Activated CD8-positive, alpha-beta T cell treated with anti-CD3 and anti-CD28 coated beads for 36 hours (primary cell): ENCODE data around the gene SAMD11. TPM values are rescaled to one million over a fixed set of nuclear protein-coding genes. Genes with fewer than 3 reads are reported as not detected.

Experiments
- ATAC-seq: fragments of 200-7000 bp; cut with Tn5 transposase; one replicate; pipeline ENCODE4 v1.10.0; 2021; ENCODE audit warnings: mild to moderate bottlenecking, moderate library complexity
- CTCF ChIA-PET: fragments of 350-600 bp; sonication (Branson Sonifier 250); formaldehyde crosslinking; loops from one replicate; lab custom pipeline; 2021; ENCODE audit warnings: antibody characterized with exemption; lab: Charles Lee
- POLR2A ChIA-PET: fragments of 350-600 bp; sonication (Branson Sonifier 250); formaldehyde crosslinking; loops from one replicate; lab custom pipeline; 2021; ENCODE audit warnings: antibody characterized with exemption; lab: Charles Lee
- DNase-seq: peaks from one replicate; pipeline ENCODE4 v3.0.0-alpha.2; 2020
- H3K27ac Mint-ChIP-seq: one replicate; pipeline ENCODE4 v1.8.0; 2021; ENCODE audit warnings: mild to moderate bottlenecking, mixed read lengths
- H3K27me3 Mint-ChIP-seq: one replicate; pipeline ENCODE4 v1.8.0; 2021; ENCODE audit warnings: mixed read lengths
- H3K36me3 Mint-ChIP-seq: one replicate; pipeline ENCODE4 v1.8.0; 2021; ENCODE audit warnings: low read depth, mixed read lengths
- H3K4me1 Mint-ChIP-seq: one replicate; pipeline ENCODE4 v1.8.0; 2021; ENCODE audit warnings: low read depth, mixed read lengths
- H3K4me3 Mint-ChIP-seq: one replicate; pipeline ENCODE4 v1.8.0; 2021; ENCODE audit warnings: mild to moderate bottlenecking, moderate library complexity, mixed read lengths
- H3K9me3 Mint-ChIP-seq: one replicate; pipeline ENCODE4 v1.8.0; 2021; ENCODE audit warnings: mixed read lengths
- intact Hi-C: fragments of 100-400 bp; cut with micrococcal nuclease; formaldehyde crosslinking; loops from one replicate; pipeline ENCODE4 v1.10.0; 2022
- total RNA-seq, 2 experiments: library from RNA; stranded (reverse); gene quantifications; one replicate each; pipeline ENCODE4 v1.2.3, GENCODE V29; 2021
- TF ChIP-seq, protein P1 (sequence below): fragments of 200-600 bp; IDR thresholded peaks from one replicate; pipeline ENCODE4 v1.8.0; 2022; ENCODE audit warnings: antibody characterized with exemption, mild to moderate bottlenecking

SAMD11 gene
- total RNA-seq, 2 experiments from 2014 or later = not detected

- CTCF ChIA-PET = no interaction called here
- peak; percentile 0 for DNase-seq
- H3K9me3 Mint-ChIP-seq = no peaks in the 10 kb centered on the region
- H3K27ac Mint-ChIP-seq = no peak overlapping the region
- H3K4me3 Mint-ChIP-seq = no peak overlapping the region
- ATAC-seq = no peak
- H3K4me1 Mint-ChIP-seq = no peaks in the 10 kb centered on the region
- POLR2A ChIA-PET = interaction anchor here (0.9 kb wide), 1 partner anchor 9 kb away, joined by 3 read pairs; no protein-coding TSS in a partner anchor
- TF ChIP-seq, protein P1, sequence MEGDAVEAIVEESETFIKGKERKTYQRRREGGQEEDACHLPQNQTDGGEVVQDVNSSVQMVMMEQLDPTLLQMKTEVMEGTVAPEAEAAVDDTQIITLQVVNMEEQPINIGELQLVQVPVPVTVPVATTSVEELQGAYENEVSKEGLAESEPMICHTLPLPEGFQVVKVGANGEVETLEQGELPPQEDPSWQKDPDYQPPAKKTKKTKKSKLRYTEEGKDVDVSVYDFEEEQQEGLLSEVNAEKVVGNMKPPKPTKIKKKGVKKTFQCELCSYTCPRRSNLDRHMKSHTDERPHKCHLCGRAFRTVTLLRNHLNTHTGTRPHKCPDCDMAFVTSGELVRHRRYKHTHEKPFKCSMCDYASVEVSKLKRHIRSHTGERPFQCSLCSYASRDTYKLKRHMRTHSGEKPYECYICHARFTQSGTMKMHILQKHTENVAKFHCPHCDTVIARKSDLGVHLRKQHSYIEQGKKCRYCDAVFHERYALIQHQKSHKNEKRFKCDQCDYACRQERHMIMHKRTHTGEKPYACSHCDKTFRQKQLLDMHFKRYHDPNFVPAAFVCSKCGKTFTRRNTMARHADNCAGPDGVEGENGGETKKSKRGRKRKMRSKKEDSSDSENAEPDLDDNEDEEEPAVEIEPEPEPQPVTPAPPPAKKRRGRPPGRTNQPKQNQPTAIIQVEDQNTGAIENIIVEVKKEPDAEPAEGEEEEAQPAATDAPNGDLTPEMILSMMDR = no peak
- intact Hi-C loops = no loop called here
- H3K27me3 Mint-ChIP-seq = peaks cover 22% of the 10 kb centered on the region
- H3K36me3 Mint-ChIP-seq = no peaks in the 10 kb centered on the region
Observed at GRCh38 chr1:914131-914890, 9.4 kb upstream of the SAMD11 start.

DNA sequence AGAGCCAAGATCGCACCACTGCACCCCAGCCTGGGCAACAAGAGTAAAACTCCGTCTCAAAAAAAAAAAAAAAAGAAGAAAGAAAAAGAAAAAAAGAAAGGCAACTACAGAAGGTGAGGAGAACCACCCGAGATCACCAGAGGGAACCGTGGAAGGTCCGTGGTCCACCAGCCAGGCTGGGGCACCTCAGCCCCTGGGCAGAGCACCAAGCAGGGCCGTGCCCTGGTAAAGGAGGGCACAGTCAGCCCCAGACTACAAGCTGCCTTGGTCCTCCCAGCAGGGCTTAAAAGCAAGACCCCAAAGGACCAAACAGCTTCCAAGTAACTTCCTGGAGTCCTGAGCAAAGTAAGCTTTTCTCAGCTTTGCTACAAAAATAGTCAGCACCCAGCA is 8.8 kb upstream of the SAMD11 start:
- Mint-ChIP-seq H3K4me3 (no peak overlapping the region), H3K27ac (no peak overlapping the region), H3K4me1 (no peaks in the 10 kb centered on the region), H3K9me3 (no peaks in the 10 kb centered on the region), H3K36me3 (no peaks in the 10 kb centered on the region), H3K27me3 (peaks cover 22% of the 10 kb centered on the region)
- ATAC-seq = no peak
- no peak for DNase-seq
- POLR2A ChIA-PET = interaction anchor here (0.9 kb wide), 1 partner anchor 9 kb away, joined by 3 read pairs; no protein-coding TSS in a partner anchor
- TF ChIP-seq, protein P1 = no peak
- CTCF ChIA-PET = interaction anchor here (1.1 kb wide), 1 partner anchor 9 kb away, joined by 3 read pairs; no protein-coding TSS in a partner anchor
- intact Hi-C loops = no loop called here

DNA sequence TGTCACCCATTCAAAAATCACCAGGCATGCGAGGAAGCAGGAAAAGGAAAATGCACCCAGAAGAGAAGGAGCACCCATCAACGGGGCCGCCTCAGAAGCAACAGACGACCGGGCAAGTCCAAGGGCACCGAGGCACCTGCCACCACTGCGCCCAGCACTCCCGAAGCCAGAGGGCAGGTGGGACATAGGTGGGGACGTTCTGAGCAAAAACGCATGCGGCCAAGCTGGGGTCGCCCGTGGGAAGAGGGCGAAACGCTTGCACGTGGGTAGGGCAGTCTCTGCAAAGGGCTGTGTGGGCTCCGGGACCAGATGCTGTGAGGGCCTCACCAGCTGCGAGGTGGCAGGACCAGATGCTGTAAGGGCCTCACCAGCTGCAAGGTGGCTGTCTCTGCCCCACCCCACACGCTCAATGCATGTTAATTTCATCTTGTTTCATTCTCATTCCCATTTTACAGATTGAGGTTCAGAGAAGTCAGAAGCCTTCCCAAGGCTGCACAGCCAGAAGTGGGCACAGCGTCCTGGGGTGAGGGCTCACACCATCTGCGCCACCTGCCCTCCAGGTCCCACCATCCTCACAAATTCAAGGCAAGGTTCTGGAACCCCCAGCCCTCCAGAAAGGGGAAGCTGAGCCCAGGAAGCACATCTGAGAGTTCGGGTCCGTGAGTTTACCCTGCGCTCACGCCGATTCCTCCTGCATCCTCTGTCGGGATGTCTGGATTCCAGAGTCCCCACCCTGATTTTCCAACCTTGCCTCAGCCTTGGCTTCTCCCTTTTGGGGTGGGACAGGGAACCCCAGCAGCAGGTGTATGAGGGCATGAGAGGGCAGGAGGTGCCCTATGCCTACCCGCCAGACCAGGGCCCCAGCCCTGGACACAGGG is 8.2 kb upstream of the SAMD11 start:
- TF ChIP-seq, protein P1 = no peak
- Mint-ChIP-seq H3K27ac (no peak overlapping the region), H3K27me3 (peaks cover 24% of the 10 kb centered on the region), H3K4me1 (peaks cover 1% of the 10 kb centered on the region), H3K36me3 (no peaks in the 10 kb centered on the region), H3K4me3 (no peak overlapping the region), H3K9me3 (no peaks in the 10 kb centered on the region)
- ATAC-seq = no peak
- POLR2A ChIA-PET = interaction anchor here (0.9 kb wide), 1 partner anchor 10 kb away, joined by 3 read pairs; no protein-coding TSS in a partner anchor
- peak; percentile 1 for DNase-seq
- CTCF ChIA-PET = interaction anchor here (1.1 kb wide), 1 partner anchor 10 kb away, joined by 3 read pairs; no protein-coding TSS in a partner anchor
- intact Hi-C loops = no loop called here

DNA sequence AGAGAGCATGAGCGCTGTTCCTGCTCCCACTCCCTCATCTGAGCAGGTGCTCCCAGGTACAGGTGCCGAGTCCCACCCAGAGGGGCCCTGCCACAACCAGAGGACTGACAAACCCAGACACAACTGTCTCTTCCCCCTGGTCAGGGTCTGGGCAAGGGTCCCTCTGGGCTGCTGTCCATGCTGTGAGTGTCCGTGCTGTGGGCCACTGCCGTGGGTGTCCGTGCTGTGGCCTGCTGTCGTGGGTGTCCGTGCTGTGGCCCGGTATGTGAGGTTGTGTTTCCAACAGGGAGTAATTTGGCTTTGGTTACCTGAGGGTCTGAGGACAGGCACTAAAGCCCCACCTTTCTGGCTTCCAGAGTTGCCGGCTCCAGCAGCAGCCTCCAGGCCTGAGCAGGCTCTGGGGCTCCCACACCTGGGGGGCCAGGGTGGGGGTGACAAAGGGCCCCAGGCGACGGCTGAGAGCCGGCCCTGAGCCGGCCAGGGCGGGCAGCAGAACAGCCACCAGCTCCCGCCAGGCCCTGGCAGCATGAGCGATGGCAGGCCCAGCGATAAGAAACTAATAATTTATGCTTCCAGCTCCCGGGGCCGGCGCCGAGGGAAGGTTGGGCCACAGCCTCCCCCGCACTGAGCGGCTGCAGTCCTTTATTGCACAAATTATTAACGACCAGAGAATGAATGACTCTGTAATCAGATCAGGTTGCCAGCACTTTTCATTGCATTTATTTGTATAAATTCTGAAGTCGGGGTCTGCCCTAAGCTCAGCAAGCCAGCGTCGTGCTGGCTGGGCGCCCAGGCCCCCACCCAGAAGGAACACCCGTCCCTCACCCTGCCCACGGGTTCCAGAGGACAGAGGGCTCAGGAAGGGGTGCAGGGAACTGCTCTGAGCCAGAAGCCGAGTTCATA is 7.3 kb upstream of the SAMD11 start:
- TF ChIP-seq, protein P1 = no peak
- H3K4me3 Mint-ChIP-seq = no peak overlapping the region
- peaks cover 6% of the 10 kb centered on the region for H3K4me1 Mint-ChIP-seq
- intact Hi-C loops = no loop called here
- ChIA-PET POLR2A (interaction anchor here (1.0 kb wide), 1 partner anchor 24 kb away, joined by 3 read pairs; no protein-coding TSS in a partner anchor), CTCF (no interaction called here)
- H3K36me3 Mint-ChIP-seq = no peaks in the 10 kb centered on the region
- H3K27me3 Mint-ChIP-seq = peaks cover 21% of the 10 kb centered on the region
- ATAC-seq (no peak), DNase-seq (peak; percentile 0)
- no peaks in the 10 kb centered on the region for H3K9me3 Mint-ChIP-seq
- no peak overlapping the region for H3K27ac Mint-ChIP-seq
